Measurements from ENCODE around the gene PLD1. TPM values are rescaled to one million over a fixed set of nuclear protein-coding genes. Genes with fewer than 3 reads are reported as not detected.

Gene PLD1
- total RNA-seq, 1 donor from 2014 or later = 13.9 TPM

DNA sequence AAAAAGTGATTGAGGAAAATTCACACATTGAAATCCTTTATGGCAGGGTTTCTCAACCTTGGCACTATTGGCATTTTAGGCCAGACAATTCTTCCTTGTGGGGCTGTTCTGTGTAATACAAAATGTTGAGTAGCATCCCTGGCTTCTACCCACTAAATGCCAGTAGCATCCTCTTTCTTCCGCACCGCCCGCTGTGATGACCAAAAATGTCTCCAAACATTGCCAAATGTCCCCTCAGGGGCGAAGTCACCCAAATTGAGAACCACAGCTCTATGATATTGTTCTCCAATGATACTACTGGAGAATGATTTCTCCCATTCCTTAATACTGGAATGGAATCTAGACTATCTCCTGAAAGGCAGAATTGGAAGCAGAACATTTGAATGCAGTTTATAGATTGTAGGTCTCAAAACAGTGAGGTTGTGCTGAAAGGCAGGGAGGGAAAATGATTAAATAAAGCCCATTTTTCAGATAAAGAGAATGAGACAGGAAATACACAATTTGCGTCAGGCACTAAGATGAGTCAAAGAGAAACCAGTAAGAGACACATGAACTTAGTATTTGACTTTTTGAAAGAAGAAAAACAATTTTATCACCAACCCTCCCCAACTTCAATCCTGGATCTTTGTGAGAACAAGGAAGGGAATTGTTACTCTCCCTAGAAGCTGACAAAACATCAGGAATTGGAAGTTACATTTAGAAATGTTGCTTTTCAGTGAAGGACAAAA is 248.5 kb downstream of the PLD1 start:
- no peaks in the 10 kb centered on the region for H3K27me3 Mint-ChIP-seq (ENCODE audit: unreplicated experiment)
- H3K4me3 Mint-ChIP-seq (ENCODE audit: unreplicated experiment) = no peak overlapping the region
- H3K9me3 Mint-ChIP-seq (ENCODE audit: unreplicated experiment) = no peaks in the 10 kb centered on the region
- TF ChIP-seq CTCF (IDR thresholded peaks at IDR 0.05) = no peak
- H3K36me3 Mint-ChIP-seq (ENCODE audit: unreplicated experiment) = no peaks in the 10 kb centered on the region
- peaks cover 20% of the 10 kb centered on the region for H3K4me1 Mint-ChIP-seq (ENCODE audit: unreplicated experiment)
- DNase-seq (ENCODE audit: extremely low spot score, unreplicated experiment) = no peak
- H3K27ac Mint-ChIP-seq (ENCODE audit: unreplicated experiment) = no peak overlapping the region

- no peaks in the 10 kb centered on the region for H3K9me3 Mint-ChIP-seq (ENCODE audit: unreplicated experiment)
- peaks cover under 1% of the 10 kb centered on the region for H3K4me1 Mint-ChIP-seq (ENCODE audit: unreplicated experiment)
- no peaks in the 10 kb centered on the region for H3K27me3 Mint-ChIP-seq (ENCODE audit: unreplicated experiment)
- no peak overlapping the region for H3K27ac Mint-ChIP-seq (ENCODE audit: unreplicated experiment)
- no peaks in the 10 kb centered on the region for H3K36me3 Mint-ChIP-seq (ENCODE audit: unreplicated experiment)
- TF ChIP-seq CTCF (IDR thresholded peaks at IDR 0.05) = no peak
- no peak overlapping the region for H3K4me3 Mint-ChIP-seq (ENCODE audit: unreplicated experiment)
- no peak for DNase-seq (ENCODE audit: extremely low spot score, unreplicated experiment)
These were observed 250.7 kb downstream of the PLD1 start for GRCh38 chr3:171559586-171559985.

- no peaks in the 10 kb centered on the region for H3K9me3 Mint-ChIP-seq (ENCODE audit: unreplicated experiment)
- H3K27me3 Mint-ChIP-seq (ENCODE audit: unreplicated experiment) = no peaks in the 10 kb centered on the region
- DNase-seq (ENCODE audit: extremely low spot score, unreplicated experiment) = no peak
- H3K27ac Mint-ChIP-seq (ENCODE audit: unreplicated experiment) = no peak overlapping the region
- no peaks in the 10 kb centered on the region for H3K4me1 Mint-ChIP-seq (ENCODE audit: unreplicated experiment)
- TF ChIP-seq CTCF (IDR thresholded peaks at IDR 0.05) = no peak
- H3K36me3 Mint-ChIP-seq (ENCODE audit: unreplicated experiment) = no peaks in the 10 kb centered on the region
- H3K4me3 Mint-ChIP-seq (ENCODE audit: unreplicated experiment) = no peak overlapping the region
These were observed 252.0 kb downstream of the PLD1 start for GRCh38 chr3:171558188-171558696.

DNA sequence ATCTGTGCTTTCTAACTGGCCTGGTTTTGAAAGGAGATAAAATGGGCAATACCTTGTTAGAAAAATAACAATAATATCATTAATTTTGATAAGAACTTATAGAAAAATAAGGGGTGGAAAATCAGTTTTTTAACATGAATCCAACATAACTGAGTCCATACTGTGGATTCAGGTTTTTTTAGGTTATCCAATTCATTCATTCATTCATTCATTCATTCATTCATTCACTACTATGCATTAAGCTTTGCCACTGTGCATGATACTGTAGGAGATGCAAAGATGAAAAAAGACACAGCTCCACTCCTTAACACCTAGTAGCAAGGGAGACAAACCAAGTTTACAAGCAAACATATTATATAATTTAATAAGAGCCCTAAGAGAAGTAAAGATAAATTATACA is 253.1 kb downstream of the PLD1 start:
- no peaks in the 10 kb centered on the region for H3K36me3 Mint-ChIP-seq (ENCODE audit: unreplicated experiment)
- DNase-seq (ENCODE audit: extremely low spot score, unreplicated experiment) = no peak
- no peaks in the 10 kb centered on the region for H3K9me3 Mint-ChIP-seq (ENCODE audit: unreplicated experiment)
- TF ChIP-seq CTCF (IDR thresholded peaks at IDR 0.05) = no peak
- H3K27ac Mint-ChIP-seq (ENCODE audit: unreplicated experiment) = no peak overlapping the region
- H3K4me3 Mint-ChIP-seq (ENCODE audit: unreplicated experiment) = no peak overlapping the region
- H3K4me1 Mint-ChIP-seq (ENCODE audit: unreplicated experiment) = no peaks in the 10 kb centered on the region
- H3K27me3 Mint-ChIP-seq (ENCODE audit: unreplicated experiment) = no peaks in the 10 kb centered on the region

DNA sequence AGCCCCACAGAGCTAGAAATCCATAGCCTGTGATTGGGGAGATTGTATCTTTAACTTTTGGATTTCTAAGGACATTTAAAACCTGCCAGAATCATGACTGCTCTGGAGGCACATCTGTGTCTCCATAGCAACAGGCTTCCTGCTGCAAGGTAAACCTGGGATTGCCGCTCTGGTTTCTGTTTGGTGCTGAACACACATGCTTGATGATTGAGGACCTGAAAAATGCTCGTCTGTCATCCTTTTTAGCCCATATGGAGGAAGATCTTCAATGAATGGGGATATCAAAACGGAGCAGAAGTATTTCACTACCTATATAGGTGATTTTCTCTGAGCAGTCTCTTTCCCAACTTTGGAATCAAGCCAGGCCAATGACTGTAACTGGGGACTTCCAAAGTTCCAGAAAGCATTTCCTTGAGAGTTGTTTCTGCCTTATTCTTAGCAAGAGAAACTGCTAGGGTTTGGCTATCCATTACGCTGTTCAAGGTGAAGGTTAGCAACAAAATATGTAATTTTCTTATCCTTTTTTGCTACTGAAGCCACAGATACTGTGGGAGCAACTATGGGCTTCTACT is 253.6 kb downstream of the PLD1 start:
- Mint-ChIP-seq H3K36me3 (ENCODE audit: unreplicated experiment) (no peaks in the 10 kb centered on the region), H3K27me3 (ENCODE audit: unreplicated experiment) (no peaks in the 10 kb centered on the region), H3K4me1 (ENCODE audit: unreplicated experiment) (no peaks in the 10 kb centered on the region), H3K4me3 (ENCODE audit: unreplicated experiment) (no peak overlapping the region), H3K27ac (ENCODE audit: unreplicated experiment) (no peak overlapping the region), H3K9me3 (ENCODE audit: unreplicated experiment) (no peaks in the 10 kb centered on the region)
- no peak for DNase-seq (ENCODE audit: extremely low spot score, unreplicated experiment)
- no peak for TF ChIP-seq CTCF (IDR thresholded peaks at IDR 0.05)
